Tibial nerve (tissue), 4 donors: ENCODE measurements around the gene DDAH1. TPM values are rescaled to one million over a fixed set of nuclear protein-coding genes. Genes with fewer than 3 reads are reported as not detected.

Experiments
- DNase-seq, 2 donors: peaks; one replicate each; pipeline ENCODE4 v3.0.0-alpha.2; 2019; ENCODE audit warnings: low spot score in 2 of 2
- H3K27ac ChIP-seq, 4 donors: fragments of 200-600 bp; sonication (generic) in 3 of 4; one replicate each; pipeline ENCODE4 v1.5.1; 2017 to 2019; ENCODE audit warnings: mild to moderate bottlenecking in 1 of 4
- H3K27me3 ChIP-seq, 2 donors: fragments of 200-600 bp; sonication (generic) in 1 of 2; one replicate each; pipeline versions ENCODE4 v1.5.1 to v1.6.0; 2017 to 2019
- H3K36me3 ChIP-seq, 3 donors: fragments of 200-600 bp; sonication (generic); one replicate each; pipeline ENCODE4 v1.5.1; 2018 to 2019
- H3K4me1 ChIP-seq, 4 donors: fragments of 200-600 bp; sonication (generic) in 3 of 4; one replicate each; pipeline ENCODE4 v1.5.1; 2017 to 2019
- H3K4me3 ChIP-seq, 4 donors: fragments of 200-600 bp; sonication (generic) in 3 of 4; one replicate each; pipeline ENCODE4 v1.5.1; 2017 to 2019; ENCODE audit warnings: mild to moderate bottlenecking in 1 of 4, moderate library complexity in 1 of 4
- H3K9me3 ChIP-seq, 4 donors: fragments of 200-600 bp; sonication (generic) in 3 of 4; one replicate each; pipeline ENCODE4 v1.5.1; 2017 to 2019
- EP300 ChIP-seq, 2 donors: sonication (generic); formaldehyde crosslinking; IDR thresholded peaks; one replicate each; pipeline ENCODE4 v1.6.1; 2017; ENCODE audit warnings: antibody characterized with exemption in 2 of 2, mild to moderate bottlenecking in 1 of 2
- POLR2A ChIP-seq, 2 donors: fragments of 450-650 bp; IDR thresholded peaks; one replicate each; pipeline ENCODE4 v1.6.1; 2017; ENCODE audit warnings: antibody characterized with exemption in 2 of 2, mild to moderate bottlenecking in 2 of 2, moderate library complexity in 2 of 2
- WGBS, 2 donors: methylation state at CpG; one replicate each; pipeline ENCODE4 v1.1.5; 2018; 5-methylcytosine and 5-hydroxymethylcytosine counted together
- total RNA-seq, 4 donors: library from RNA; depleted of rRNA; stranded (reverse); fragments of >200 nt; gene quantifications; one replicate each; pipeline ENCODE4 v1.1.0, GENCODE V29; 2016
- TF ChIP-seq, protein P1 (sequence below), 5 experiments: fragments of 200-600 bp in 3 of 5; fragments of 450-650 bp in 2 of 5; sonication (generic) in 3 of 5; IDR thresholded peaks; one replicate each; pipeline ENCODE4 v1.5.1; 2016 to 2019; ENCODE audit warnings: antibody characterized with exemption in 5 of 5, mild to moderate bottlenecking in 3 of 5, moderate library complexity in 2 of 5

DDAH1 gene
- total RNA-seq, 4 donors from 2014 or later = 17.7 to 23.4 (median 21.8) TPM

DNA sequence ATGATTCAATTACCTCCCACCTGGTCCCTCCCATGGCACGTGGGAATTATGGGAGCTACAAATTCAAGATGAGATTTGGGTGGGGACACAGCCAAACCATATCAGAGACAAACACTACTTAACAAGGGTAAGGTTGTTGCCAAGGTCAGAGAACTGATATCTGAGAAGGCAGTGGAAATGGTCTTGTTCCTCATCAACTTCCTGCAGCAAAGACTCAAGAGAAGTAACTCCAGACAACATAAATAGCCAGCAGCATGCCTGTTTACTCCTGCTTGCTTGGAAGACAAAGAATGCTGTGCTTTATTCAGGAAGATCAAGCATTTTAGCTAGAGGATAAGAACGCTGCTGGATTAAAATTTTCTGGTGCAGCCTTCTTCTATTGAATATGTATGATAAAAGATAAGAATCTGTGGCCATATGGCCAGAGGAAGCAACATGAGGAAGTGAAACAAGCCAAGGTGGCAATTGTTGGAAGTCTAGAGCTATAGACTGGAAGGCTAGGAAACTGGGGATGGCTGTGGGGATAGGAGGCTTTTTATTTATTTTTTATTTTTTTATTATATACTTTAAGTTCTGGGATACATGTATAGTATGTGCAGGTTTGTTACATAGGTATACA is 36.4 kb downstream of the DDAH1 start:
- no peaks in the 10 kb centered on the region for H3K27me3 ChIP-seq
- DNase-seq = no peak
- H3K27ac ChIP-seq = no peak overlapping the region
- H3K9me3 ChIP-seq = no peaks in the 10 kb centered on the region
- no peak for TF ChIP-seq POLR2A (IDR thresholded peaks at IDR 0.05)
- no peak for TF ChIP-seq EP300 (IDR thresholded peaks at IDR 0.05)
- TF ChIP-seq, protein P1, sequence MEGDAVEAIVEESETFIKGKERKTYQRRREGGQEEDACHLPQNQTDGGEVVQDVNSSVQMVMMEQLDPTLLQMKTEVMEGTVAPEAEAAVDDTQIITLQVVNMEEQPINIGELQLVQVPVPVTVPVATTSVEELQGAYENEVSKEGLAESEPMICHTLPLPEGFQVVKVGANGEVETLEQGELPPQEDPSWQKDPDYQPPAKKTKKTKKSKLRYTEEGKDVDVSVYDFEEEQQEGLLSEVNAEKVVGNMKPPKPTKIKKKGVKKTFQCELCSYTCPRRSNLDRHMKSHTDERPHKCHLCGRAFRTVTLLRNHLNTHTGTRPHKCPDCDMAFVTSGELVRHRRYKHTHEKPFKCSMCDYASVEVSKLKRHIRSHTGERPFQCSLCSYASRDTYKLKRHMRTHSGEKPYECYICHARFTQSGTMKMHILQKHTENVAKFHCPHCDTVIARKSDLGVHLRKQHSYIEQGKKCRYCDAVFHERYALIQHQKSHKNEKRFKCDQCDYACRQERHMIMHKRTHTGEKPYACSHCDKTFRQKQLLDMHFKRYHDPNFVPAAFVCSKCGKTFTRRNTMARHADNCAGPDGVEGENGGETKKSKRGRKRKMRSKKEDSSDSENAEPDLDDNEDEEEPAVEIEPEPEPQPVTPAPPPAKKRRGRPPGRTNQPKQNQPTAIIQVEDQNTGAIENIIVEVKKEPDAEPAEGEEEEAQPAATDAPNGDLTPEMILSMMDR (IDR thresholded peaks at IDR 0.05) = no peak
- H3K36me3 ChIP-seq = no peaks in the 10 kb centered on the region
- 71 to 80% methylated on average over 2 of the region's 2 CpGs for WGBS, 2 donors
- H3K4me3 ChIP-seq = no peak overlapping the region
- H3K4me1 ChIP-seq = peaks cover 0 to 5% (median 2%) of the 10 kb centered on the region in 4 donors

DNA sequence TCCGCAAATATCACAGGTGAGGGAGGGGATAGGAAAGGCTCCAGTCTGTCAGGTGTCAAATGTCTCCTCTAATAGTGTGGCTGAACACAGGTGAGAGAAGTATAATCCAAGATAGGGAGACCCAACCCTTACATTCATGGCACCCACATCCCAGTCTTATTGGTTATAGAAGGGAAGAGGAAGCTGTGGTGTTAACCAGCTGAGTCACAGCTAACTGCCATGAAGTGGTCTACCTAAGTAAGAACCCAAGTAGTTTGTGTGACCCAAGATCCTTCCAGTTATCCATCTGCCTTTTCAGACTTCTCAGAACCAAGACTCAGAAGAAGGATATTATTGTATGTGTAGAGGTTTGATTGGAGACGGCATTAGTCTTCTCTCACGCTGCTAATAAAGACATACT is 37.1 kb downstream of the DDAH1 start:
- H3K27ac ChIP-seq = no peak overlapping the region
- H3K4me3 ChIP-seq = no peak overlapping the region
- 92 to 96% methylated on average over 3 of the region's 3 CpGs for WGBS, 2 donors
- TF ChIP-seq EP300 (IDR thresholded peaks at IDR 0.05) (no peak), POLR2A (IDR thresholded peaks at IDR 0.05) (no peak)
- peaks cover 0 to 5% (median 2%) of the 10 kb centered on the region in 4 donors for H3K4me1 ChIP-seq
- H3K9me3 ChIP-seq = no peaks in the 10 kb centered on the region
- H3K27me3 ChIP-seq = no peaks in the 10 kb centered on the region
- H3K36me3 ChIP-seq = no peaks in the 10 kb centered on the region
- DNase-seq = no peak

DNA sequence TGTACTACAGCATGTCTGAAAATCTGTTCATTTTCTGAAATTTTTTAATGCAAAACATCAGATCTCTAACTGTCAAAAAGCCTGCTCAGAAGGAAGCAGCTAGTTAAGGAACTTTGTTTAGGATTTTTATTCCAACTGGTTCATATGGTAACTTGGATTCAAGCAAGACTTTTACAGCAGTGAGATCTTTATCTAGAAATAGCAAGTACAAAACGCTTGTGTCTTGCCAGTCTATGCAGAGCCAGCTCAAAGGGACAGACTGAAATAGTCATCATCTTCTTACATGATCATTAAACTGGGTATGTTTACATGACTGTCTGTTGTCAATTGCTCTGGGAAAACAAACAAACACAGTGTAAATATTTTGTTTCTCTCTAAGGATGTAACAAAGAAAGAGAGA is 37.6 kb downstream of the DDAH1 start:
- Histone ChIP-seq H3K36me3 (no peaks in the 10 kb centered on the region), H3K27me3 (no peaks in the 10 kb centered on the region), H3K4me1 (peaks cover 0 to 5% (median 2%) of the 10 kb centered on the region in 4 donors), H3K27ac (no peak overlapping the region), H3K4me3 (no peak overlapping the region), H3K9me3 (no peaks in the 10 kb centered on the region)
- 18 to 20% methylated on average over 1 of the region's 1 CpG for WGBS, 2 donors
- DNase-seq = no peak
- TF ChIP-seq POLR2A (IDR thresholded peaks at IDR 0.05) (no peak), EP300 (IDR thresholded peaks at IDR 0.05) (no peak)
- TF ChIP-seq, protein P1 (IDR thresholded peaks at IDR 0.05) = no peak

DNA sequence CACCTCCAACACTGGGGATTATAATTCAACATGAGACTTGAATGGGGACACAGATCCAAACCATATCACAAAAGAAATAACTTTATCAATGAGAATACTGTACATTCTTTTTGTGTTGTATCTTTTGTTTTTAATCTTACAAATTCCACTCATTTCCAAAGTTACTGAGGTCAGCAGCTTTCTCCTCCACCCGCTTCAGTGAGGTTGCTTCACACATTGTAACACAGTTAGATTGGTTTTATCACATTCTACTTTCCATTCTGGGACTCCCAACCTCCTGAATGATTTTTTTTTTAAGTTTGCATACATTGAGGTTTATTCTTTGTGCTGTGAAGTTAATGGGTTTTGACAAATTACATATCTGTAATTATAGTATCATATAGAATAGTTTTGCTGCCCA is 43.8 kb downstream of the DDAH1 start:
- Histone ChIP-seq H3K4me3 (no peak overlapping the region), H3K4me1 (no peaks in the 10 kb centered on the region), H3K27me3 (no peaks in the 10 kb centered on the region), H3K9me3 (peaks cover 0 to 15% (median 2%) of the 10 kb centered on the region in 4 donors), H3K36me3 (no peaks in the 10 kb centered on the region), H3K27ac (no peak overlapping the region)
- TF ChIP-seq EP300 (IDR thresholded peaks at IDR 0.05) (no peak), POLR2A (IDR thresholded peaks at IDR 0.05) (no peak)
- TF ChIP-seq, protein P1 (IDR thresholded peaks at IDR 0.05) = no peak
- WGBS, 2 donors = 71 to 82% methylated on average over 1 of the region's 1 CpG
- DNase-seq = no peak

DNA sequence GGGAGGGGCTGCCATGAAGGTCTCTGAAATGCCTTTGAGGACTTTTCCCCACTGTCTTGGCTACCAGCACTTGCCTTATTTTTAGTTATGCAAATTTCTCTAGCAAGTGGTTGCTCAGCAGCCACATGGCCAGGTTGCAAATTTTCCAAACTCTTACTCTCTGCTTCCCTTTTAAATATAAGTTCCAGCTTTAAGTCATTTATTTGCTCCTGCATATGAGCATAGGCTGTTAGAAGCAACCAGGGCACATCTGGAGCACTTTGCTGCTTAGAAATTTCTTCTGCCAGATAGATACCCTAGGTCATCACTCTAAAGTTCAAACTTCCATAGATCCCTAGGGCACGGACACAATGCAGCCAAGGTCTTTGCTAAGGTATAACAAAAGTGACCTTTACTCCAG is 44.8 kb downstream of the DDAH1 start:
- no peak for DNase-seq
- Histone ChIP-seq H3K4me3 (no peak overlapping the region), H3K27me3 (no peaks in the 10 kb centered on the region), H3K9me3 (peaks cover 0 to 15% (median 2%) of the 10 kb centered on the region in 4 donors), H3K4me1 (no peaks in the 10 kb centered on the region), H3K36me3 (no peaks in the 10 kb centered on the region), H3K27ac (no peak overlapping the region)
- 3 to 55% methylated on average over 1 of the region's 1 CpG for WGBS, 2 donors
- no peak for TF ChIP-seq EP300 (IDR thresholded peaks at IDR 0.05)
- TF ChIP-seq, protein P1 (IDR thresholded peaks at IDR 0.05) = no peak
- no peak for TF ChIP-seq POLR2A (IDR thresholded peaks at IDR 0.05)
